CD14-positive monocyte (primary cell): ENCODE data around the gene DNAH2. TPM values are rescaled to one million over a fixed set of nuclear protein-coding genes. Genes with fewer than 3 reads are reported as not detected.

ENCODE experiments used
- DNase-seq, 3 donors: peaks; one replicate each; pipeline ENCODE4 v3.0.0-alpha.2; 2011 to 2022
- H2AFZ ChIP-seq: 2 replicates; pipeline ENCODE4 v1.6.0; 2012; ENCODE audit warnings: mild to moderate bottlenecking, low read depth, low read length, inconsistent platforms; ENCODE audit not compliant: insufficient read depth, poor library complexity, severe bottlenecking
- H3K27ac ChIP-seq, 2 donors: 1 replicate in 1 of 2; 2 replicates in 1 of 2; pipeline ENCODE4 v1.5.1; 2012 to 2013; ENCODE audit warnings: low read length in 2 of 2, control low read depth in 1 of 2, inconsistent platforms in 1 of 2, low read depth in 1 of 2, mild to moderate bottlenecking in 1 of 2
- H3K27me3 ChIP-seq, 2 donors: one replicate each; pipeline versions ENCODE4 v1.6.0 to v1.6.1; 2011 to 2013; ENCODE audit warnings: low read length in 2 of 2; ENCODE audit not compliant: control insufficient read depth in 2 of 2, insufficient read depth in 2 of 2
- H3K36me3 ChIP-seq, 2 donors: replicated peaks in 1 of 2; 1 replicate in 1 of 2; 2 replicates in 1 of 2; pipeline versions ENCODE4 v1.5.1 to v1.6.1; 2012 to 2013; ENCODE audit warnings: low read length in 2 of 2, control low read depth in 1 of 2, inconsistent platforms in 1 of 2, mild to moderate bottlenecking in 1 of 2; ENCODE audit not compliant: insufficient read depth in 2 of 2, control insufficient read depth in 1 of 2
- H3K4me1 ChIP-seq, 2 donors: 1 replicate in 1 of 2; 2 replicates in 1 of 2; pipeline versions ENCODE4 v1.5.1 to v1.6.1; 2012 to 2013; ENCODE audit warnings: low read length in 2 of 2, control low read depth in 1 of 2, inconsistent platforms in 1 of 2, mild to moderate bottlenecking in 1 of 2, moderate library complexity in 1 of 2; ENCODE audit not compliant: insufficient read depth in 2 of 2, control insufficient read depth in 1 of 2
- H3K4me2 ChIP-seq: replicated peaks from 2 replicates; pipeline ENCODE3; 2012; ENCODE audit warnings: low read length, moderate library complexity, mild to moderate bottlenecking; ENCODE audit not compliant: poor library complexity, severe bottlenecking; ENCODE audit errors: extremely low read depth
- H3K4me3 ChIP-seq, 3 experiments: fragments of 200-600 bp in 1 of 3; sonication (generic) in 1 of 3; replicated peaks in 1 of 3; 1 replicate in 2 of 3; 2 replicates in 1 of 3; pipeline ENCODE4 v1.5.1; 2011 to 2013; ENCODE audit warnings: low read length in 3 of 3, mild to moderate bottlenecking in 3 of 3, control low read depth in 2 of 3, low read depth in 2 of 3, inconsistent platforms in 1 of 3, moderate library complexity in 1 of 3
- H3K79me2 ChIP-seq: 2 replicates; pipeline ENCODE4 v1.6.0; 2012; ENCODE audit warnings: mild to moderate bottlenecking, control low read depth, inconsistent platforms, low read length, moderate library complexity; ENCODE audit not compliant: insufficient read depth
- H3K9ac ChIP-seq: 2 replicates; pipeline ENCODE4 v1.6.0; 2017; ENCODE audit warnings: low read length, mild to moderate bottlenecking; ENCODE audit not compliant: insufficient read depth, poor library complexity, severe bottlenecking
- H3K9me3 ChIP-seq, 2 donors: replicated peaks in 1 of 2; 1 replicate in 1 of 2; 2 replicates in 1 of 2; pipeline versions ENCODE4 v1.5.1 to v1.6.1; 2012 to 2013; ENCODE audit warnings: low read length in 2 of 2, control low read depth in 1 of 2; ENCODE audit not compliant: control insufficient read depth in 1 of 2, insufficient read depth in 1 of 2
- H4K20me1 ChIP-seq: 2 replicates; pipeline ENCODE4 v1.6.0; 2012; ENCODE audit warnings: mild to moderate bottlenecking, low read length, control low read depth, moderate library complexity; ENCODE audit not compliant: insufficient read depth
- H3K27ac Mint-ChIP-seq, 7 donors: one replicate each; pipeline ENCODE4 v1.8.0; 2020; ENCODE audit warnings: mild to moderate bottlenecking in 7 of 7, mixed read lengths in 7 of 7, moderate library complexity in 6 of 7, inconsistent platforms in 2 of 7
- H3K27me3 Mint-ChIP-seq, 3 donors: one replicate each; pipeline ENCODE4 v1.8.0; 2021 to 2022; ENCODE audit warnings: low read depth in 3 of 3, mild to moderate bottlenecking in 3 of 3, mixed read lengths in 3 of 3, moderate library complexity in 3 of 3, inconsistent platforms in 1 of 3
- H3K36me3 Mint-ChIP-seq, 2 donors: one replicate each; pipeline ENCODE4 v1.8.0; 2020; ENCODE audit warnings: mixed read lengths in 2 of 2, inconsistent platforms in 1 of 2, mild to moderate bottlenecking in 1 of 2
- H3K4me1 Mint-ChIP-seq: one replicate; pipeline ENCODE4 v1.8.0; 2020; ENCODE audit warnings: mild to moderate bottlenecking, mixed read lengths
- H3K4me3 Mint-ChIP-seq, 2 donors: one replicate each; pipeline ENCODE4 v1.8.0; 2020; ENCODE audit warnings: mild to moderate bottlenecking in 2 of 2, mixed read lengths in 2 of 2, moderate library complexity in 1 of 2
- H3K9me3 Mint-ChIP-seq, 7 donors: one replicate each; pipeline ENCODE4 v1.8.0; 2020 to 2022; ENCODE audit warnings: mixed read lengths in 7 of 7, mild to moderate bottlenecking in 6 of 7, moderate library complexity in 6 of 7, inconsistent platforms in 2 of 7
- WGBS: methylation state at CpG from one replicate; pipeline ENCODE4 v1.1.5; 2013; ENCODE audit warnings: missing lambda C conversion rate; ENCODE audit not compliant: insufficient coverage; 5-methylcytosine and 5-hydroxymethylcytosine counted together
- intact Hi-C, 2 donors: fragments of 100-400 bp; cut with micrococcal nuclease; formaldehyde crosslinking; loops; one replicate each; pipeline versions ENCODE4 v1.15.0 to v1.15.1; 2023
- polyA plus RNA-seq, 3 donors: library from polyadenylated mRNA; depleted of rRNA in 1 of 3; unstranded in 2 of 3; stranded (reverse) in 1 of 3; fragments of 300-500 nt in 2 of 3; fragments of >200 nt in 1 of 3; fragmentation: Illumina TruSeq in 2 of 3; gene quantifications; 1 replicate in 2 of 3; 2 replicates in 1 of 3; pipeline ENCODE4 v1.2.3, GENCODE V29; 2012 to 2021
- TF ChIP-seq, protein P1 (sequence below): fragments of 200-600 bp; IDR thresholded peaks from one replicate; pipeline ENCODE4 v1.8.0; 2022; ENCODE audit warnings: antibody characterized with exemption, mild to moderate bottlenecking

The DNAH2 gene
- polyA plus RNA-seq, 3 donors: 0.03 to 0.15 TPM; not detected in 1

- peaks cover 66% of the 10 kb centered on the region for H3K79me2 ChIP-seq
- peak; percentile 93 to 95 (median 94) for DNase-seq
- H3K4me3 ChIP-seq: peak overlapping the region; percentile 85 to 99 (median 99)
- no peaks in the 10 kb centered on the region for H3K27me3 ChIP-seq
- peaks cover 24 to 35% of the 10 kb centered on the region in 2 donors for H3K4me1 ChIP-seq
- Mint-ChIP-seq H3K27me3 (no peaks in the 10 kb centered on the region), H3K27ac (peak overlapping the region; percentile 99 to 100 (median 100)), H3K9me3 (peaks cover 0 to 2% (median 0%) of the 10 kb centered on the region in 7 donors), H3K4me1 (peaks cover 32% of the 10 kb centered on the region), H3K4me3 (peak overlapping the region; percentile 96 to 100), H3K36me3 (peaks cover 10 to 19% of the 10 kb centered on the region in 2 donors)
- H4K20me1 ChIP-seq: peaks cover 18% of the 10 kb centered on the region
- peak overlapping the region; percentile 99 for H3K9ac ChIP-seq
- 8% methylated on average over 38 of the region's 44 CpGs for WGBS
- no peaks in the 10 kb centered on the region for H3K36me3 ChIP-seq
- H3K27ac ChIP-seq: peak overlapping the region; percentile 100
- TF ChIP-seq, protein P1, sequence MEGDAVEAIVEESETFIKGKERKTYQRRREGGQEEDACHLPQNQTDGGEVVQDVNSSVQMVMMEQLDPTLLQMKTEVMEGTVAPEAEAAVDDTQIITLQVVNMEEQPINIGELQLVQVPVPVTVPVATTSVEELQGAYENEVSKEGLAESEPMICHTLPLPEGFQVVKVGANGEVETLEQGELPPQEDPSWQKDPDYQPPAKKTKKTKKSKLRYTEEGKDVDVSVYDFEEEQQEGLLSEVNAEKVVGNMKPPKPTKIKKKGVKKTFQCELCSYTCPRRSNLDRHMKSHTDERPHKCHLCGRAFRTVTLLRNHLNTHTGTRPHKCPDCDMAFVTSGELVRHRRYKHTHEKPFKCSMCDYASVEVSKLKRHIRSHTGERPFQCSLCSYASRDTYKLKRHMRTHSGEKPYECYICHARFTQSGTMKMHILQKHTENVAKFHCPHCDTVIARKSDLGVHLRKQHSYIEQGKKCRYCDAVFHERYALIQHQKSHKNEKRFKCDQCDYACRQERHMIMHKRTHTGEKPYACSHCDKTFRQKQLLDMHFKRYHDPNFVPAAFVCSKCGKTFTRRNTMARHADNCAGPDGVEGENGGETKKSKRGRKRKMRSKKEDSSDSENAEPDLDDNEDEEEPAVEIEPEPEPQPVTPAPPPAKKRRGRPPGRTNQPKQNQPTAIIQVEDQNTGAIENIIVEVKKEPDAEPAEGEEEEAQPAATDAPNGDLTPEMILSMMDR: no peak
- no peaks in the 10 kb centered on the region for H3K9me3 ChIP-seq
- intact Hi-C loops: loop anchor here (2.0 to 10.0 kb wide), 8 partner anchors 58 to 381 kb away; partner anchors contain the start of genes SAT2 (in 2 of the 2), CD68 (in 1 of the 2), EIF5A (in 1 of the 2) and FGF11 (in 1 of the 2)
- H3K4me2 ChIP-seq: peak overlapping the region; percentile 77
- peak overlapping the region; percentile 82 for H2AFZ ChIP-seq
Measured at GRCh38 chr17:7685533-7686221, 31.9 kb upstream of the DNAH2 start.

GRCh38 chr17:7686222-7687071 lies 31.1 kb upstream of the DNAH2 start:
- DNase-seq: peak; percentile 79 to 85 (median 85)
- Mint-ChIP-seq H3K9me3 (peaks cover 0 to 2% (median 0%) of the 10 kb centered on the region in 7 donors), H3K4me3 (peak overlapping the region; percentile 96 to 100), H3K36me3 (peaks cover 13 to 24% of the 10 kb centered on the region in 2 donors), H3K27ac (peak overlapping the region; percentile 99 to 100 (median 100)), H3K4me1 (peaks cover 32% of the 10 kb centered on the region), H3K27me3 (no peaks in the 10 kb centered on the region)
- Histone ChIP-seq H4K20me1 (peaks cover 14% of the 10 kb centered on the region), H3K4me3 (peak overlapping the region; percentile 85 to 99 (median 99)), H3K9ac (peak overlapping the region; percentile 99), H3K27me3 (no peaks in the 10 kb centered on the region), H3K36me3 (no peaks in the 10 kb centered on the region), H3K27ac (peak overlapping the region; percentile 100), H3K4me2 (peak overlapping the region; percentile 77), H3K9me3 (no peaks in the 10 kb centered on the region), H3K4me1 (peaks cover 24 to 35% of the 10 kb centered on the region in 2 donors), H3K79me2 (peaks cover 61% of the 10 kb centered on the region), H2AFZ (peak overlapping the region; percentile 82)
- WGBS: 0% methylated on average over 15 of the region's 30 CpGs
- intact Hi-C loops: loop anchor here (2.0 to 10.0 kb wide), 8 partner anchors 59 to 382 kb away; partner anchors contain the start of genes SAT2 (in 2 of the 2), CD68 (in 1 of the 2), EIF5A (in 1 of the 2) and FGF11 (in 1 of the 2)
- TF ChIP-seq, protein P1: no peak
